NCI-H345 (cell line): ENCODE data around the gene SEZ6L.

Source experiments
- DNase-seq: peaks from one replicate; lab custom pipeline; 2025; lab: John Stamatoyannopoulos, UW

Gene SEZ6L

DNA sequence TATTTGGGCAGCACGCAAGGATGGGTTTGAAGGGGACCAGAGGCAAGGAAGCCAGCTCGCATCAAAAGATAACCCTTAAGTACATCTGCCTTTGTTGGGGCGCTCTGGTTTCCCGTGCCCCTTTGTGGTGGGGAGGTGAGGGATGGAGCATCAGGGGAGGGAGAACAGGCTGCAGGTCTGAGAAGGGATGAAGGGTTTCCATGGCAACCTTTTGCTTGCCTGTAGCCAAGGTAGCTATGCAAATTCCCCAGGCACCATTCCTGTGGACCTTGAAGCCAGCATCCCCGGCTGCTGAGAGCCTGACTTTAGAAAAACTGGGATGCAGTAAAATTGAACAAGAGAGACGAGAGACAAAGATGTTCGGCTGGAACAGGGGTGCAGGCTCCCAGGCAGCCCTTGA, 75.7 kb downstream of the SEZ6L start:
- DNase-seq, result no peak

DNA sequence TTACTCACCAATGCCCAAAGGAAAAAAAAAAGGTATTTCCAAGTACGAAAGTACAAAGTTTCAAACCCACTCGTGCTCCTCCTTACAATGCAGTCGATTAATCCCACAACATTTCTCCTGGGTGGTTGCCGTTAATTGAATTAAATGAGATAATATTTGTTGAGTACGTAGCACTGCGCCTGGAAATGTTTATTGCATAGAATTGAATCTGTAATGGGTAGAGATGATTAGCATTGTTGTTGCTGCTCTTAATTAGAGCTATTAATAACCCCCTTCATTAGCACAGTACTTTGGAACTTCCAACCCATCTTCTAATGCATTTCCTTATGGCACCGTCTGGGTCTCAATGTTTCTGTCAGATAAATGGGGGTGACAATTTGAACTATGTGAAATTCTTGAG, 77.3 kb downstream of the SEZ6L start:
- DNase-seq, result no peak

DNA sequence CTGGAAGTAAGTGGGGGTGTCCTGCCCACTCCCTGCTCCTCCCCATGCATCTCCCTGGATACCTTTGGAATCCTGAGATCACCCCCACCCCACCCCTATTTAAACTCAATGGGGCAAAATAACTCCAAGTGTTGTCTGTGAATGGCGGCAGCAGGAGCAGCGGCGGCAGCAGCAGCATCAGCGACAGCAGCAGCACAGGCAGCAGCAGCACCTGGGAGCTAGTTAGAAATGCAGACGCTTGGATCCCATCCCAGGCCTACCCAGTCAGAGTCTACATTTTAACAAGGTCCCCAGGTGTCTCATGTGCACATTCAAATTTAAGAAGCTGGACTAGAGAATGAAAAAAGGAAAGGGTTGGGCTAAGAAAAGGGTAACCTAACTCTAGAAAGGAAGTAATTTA, 82.6 kb downstream of the SEZ6L start:
- no peak for DNase-seq

DNA sequence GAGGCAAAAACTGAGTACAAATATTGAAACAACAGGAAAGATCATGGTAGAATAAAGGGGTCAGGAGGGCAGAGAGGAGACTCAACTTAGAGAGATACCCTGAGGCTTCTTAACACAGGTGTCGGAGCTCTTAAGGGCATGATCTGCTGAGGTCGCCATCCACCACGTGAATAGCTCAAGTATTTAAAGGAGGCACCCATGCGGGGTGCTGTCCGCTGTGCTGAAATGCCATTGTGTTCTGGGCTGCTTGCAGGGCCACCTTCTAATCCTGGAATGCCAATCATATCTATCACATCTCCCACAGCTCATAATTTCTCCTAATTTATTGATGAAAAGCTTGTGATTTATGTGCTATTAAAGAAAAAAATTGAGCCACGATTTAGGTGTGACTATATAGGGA, 90.2 kb downstream of the SEZ6L start:
- DNase-seq, result no peak

DNA sequence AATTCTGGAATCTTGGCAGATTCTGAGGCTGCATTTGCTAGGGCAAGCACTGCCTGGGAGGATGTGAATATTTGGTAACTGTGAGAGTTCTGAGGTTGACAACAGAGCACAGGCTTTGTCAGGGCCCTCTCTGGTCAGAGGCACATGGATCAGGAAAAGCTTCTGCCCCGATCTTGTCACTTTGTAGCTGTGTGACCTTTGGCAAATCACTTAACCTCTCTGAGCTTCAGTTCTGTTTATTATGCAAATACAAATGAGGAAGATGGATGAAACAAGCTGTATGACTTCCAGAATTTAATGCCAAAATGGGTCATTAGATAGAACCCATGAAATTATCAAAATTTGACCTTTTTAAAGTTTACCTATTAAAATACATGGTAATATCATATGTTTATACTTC, 94.9 kb downstream of the SEZ6L start:
- no peak for DNase-seq

DNA sequence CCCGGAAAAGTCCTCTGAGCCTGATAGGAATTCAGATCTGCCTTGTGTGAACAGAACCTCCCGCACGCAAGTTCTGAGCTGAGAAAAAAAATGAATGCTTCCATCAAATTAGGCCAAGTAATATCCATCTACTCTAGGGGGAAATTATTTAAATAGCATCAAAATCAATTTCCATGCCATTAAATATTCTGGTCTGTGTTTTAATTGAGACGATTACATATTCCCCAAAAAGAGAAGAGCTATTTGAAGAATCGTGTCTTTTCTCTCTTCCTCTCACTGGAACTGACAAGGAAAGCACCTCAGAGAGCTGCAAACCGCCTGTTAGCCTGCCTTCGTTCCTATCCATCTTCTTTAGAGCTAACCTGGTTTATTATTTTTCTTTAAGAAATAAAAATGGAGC, 96.0 kb downstream of the SEZ6L start:
- no peak for DNase-seq

DNA sequence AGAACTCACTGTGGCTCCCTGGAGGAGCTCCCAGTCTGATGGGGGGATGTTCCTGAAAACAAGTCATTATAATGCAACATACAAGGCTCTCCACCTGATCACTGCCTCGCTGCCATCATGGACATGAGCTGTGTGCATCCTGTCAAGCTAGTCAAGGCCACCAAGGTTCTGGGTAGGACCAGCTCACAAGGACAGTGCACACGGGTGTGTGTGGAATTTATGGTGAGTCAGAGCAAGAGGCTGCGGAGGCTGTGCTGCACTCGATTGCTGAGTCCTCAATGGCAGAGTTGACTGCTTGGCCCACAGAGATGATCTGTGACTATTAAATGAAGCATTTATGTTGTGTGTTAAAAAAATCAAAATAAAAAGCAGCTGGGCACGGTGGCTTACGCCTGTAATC, 96.6 kb downstream of the SEZ6L start:
- no peak for DNase-seq

DNA sequence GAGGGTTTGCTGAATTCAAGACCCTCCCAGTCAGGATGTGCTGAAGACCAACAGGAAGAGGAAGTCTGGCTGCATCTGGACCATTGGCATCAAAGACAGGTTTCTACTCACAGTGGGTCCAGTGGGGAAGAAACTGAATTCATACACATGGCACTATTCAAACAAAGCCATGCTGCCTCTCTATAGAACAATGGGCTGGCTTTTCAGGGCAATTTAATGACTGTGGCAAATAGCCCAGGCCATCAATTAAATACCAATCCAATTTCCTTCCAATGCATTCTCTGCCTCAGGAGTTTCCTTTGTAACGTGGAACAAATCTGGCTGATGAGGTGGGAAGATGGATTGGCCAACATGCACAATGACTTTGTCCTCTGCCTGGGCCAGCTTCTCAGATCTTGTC, 98.6 kb downstream of the SEZ6L start:
- DNase-seq, result peak; percentile 38

DNA sequence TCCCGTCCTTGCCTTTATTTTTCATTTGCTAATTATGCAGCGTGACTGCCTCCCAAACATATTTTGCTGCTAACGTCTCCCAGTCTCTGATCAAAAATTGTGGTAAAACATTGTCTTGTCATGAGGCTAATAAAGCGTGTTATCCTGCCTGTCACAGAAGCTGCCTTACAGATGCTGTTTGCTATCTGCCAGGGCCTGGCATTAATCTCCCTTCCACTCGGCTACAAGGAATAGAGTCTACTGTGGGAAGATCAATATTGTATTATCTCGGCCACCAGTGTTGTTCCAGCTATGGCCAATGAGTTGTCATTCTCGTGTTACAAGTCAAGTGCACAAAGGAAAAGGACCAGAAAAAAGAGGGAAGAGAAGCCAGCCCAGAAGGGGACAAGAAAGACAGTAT, 100.3 kb downstream of the SEZ6L start:
- DNase-seq, result no peak

DNA sequence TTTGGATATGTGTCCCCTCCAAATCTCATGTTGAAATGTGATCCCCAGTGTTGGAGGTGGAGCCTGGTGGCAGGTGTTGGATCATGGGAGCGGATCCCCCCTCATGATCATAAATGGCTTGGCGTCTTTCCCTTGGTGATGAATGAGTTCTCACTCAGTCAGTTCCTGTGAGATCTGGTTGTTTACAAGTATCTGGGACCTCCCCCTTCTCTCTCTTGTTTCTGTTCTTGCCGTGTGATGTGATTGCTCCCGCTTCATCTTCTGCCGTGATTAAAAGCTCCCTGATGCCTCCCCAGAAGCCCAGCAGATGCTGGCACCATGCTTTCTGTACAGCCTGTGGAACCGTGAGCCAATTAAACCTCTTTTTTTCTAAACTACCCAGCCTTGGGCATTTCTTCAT, 102.2 kb downstream of the SEZ6L start:
- DNase-seq, result peak; percentile 20

DNA sequence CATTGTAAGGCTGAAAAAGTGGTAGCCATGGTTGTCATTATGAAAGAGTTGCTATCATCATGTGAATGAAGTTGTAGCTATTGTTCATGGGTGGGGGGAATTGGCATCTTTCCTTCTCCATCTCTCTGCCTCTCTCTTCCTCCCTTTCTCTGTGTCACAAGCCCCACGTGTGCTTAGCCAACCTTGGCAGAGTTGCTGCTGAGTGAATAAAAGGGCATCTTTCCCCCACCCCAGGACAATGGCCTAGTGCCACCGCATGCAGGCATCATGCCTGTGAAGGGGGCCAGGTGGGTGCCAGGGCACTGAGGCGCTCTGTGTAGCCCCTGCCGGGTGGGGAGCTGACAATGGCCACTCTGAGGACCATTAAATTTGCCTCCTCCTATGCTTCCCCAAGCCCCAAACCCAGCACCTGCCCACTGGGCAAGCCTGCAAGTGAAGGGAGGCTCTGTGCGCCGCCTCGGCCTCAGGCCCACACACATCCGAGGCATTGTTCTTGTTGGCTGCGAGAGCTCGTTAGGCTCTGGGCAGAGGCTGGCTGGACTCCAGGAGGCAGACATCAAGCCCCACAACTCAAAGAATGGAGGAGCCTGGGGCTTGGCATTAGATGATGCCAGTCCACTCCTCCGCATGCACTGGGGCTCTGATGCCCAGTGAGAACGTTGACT, 103.9 kb downstream of the SEZ6L start:
- DNase-seq, result peak; percentile 75

DNA sequence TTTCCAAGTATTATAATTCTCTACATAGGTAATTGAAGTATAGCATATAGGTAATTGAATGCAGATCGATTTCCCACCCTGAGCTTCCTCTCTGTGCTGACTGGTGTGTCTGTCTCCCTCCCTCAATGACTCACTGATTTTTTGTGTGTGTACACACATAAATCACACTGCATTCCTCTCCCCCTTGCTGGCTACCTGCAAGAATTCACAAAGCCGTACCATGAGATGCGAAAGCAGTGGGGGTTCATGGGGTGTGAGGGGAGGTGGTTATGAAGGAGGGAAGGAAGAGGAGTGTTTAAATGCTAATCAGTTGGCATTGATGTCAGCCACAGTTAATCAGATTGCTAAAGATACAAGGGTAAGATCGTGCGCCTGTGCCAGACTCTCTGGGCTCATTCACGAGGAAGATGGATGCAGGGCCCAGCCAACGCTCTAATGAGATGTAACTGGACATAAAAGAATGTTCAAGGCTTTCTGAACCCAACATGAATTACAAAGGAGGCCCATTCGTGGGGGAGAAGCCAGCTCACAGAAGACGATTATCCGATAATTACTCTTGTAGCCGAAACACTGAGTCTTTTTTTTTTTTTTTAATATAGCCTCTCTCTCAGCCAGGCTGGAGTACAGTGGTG, 107.4 kb downstream of the SEZ6L start:
- no peak for DNase-seq

DNA sequence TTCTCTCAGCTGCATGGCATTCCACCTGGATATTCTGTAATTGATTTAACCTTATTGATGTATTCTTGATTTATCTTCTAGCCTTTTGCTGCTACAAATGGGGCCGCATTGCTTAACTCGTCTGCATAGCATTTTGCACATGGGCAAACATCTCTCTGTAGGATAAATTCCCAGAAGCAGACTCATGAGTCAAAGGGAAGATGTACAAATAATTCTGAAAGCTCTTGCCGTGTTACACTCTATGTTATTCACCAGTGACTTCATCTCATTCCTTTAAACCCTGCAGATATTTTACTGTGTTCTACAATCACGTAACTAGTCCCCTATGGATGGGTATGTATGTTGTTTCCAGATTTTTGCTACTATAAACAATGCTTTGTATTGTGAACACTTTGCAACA, 112.7 kb downstream of the SEZ6L start:
- DNase-seq, result no peak

DNA sequence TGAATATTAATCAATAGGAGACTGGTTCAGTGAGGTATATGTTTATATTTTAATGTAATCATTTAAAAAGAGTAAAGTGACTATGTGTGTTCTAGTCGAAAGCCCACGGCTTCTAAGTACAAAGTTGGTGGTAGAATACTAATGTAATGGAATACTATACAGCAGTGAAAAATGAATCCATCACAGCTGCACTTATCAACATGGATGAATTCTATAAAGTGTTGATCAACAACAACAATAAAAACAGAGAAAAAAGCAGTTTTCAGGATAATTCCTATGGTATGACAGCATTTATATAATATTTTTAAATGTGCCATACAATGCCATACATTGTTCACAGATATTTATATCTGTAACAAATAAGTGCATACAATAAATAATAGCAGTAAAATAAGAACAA, 114.1 kb downstream of the SEZ6L start:
- no peak for DNase-seq

DNA sequence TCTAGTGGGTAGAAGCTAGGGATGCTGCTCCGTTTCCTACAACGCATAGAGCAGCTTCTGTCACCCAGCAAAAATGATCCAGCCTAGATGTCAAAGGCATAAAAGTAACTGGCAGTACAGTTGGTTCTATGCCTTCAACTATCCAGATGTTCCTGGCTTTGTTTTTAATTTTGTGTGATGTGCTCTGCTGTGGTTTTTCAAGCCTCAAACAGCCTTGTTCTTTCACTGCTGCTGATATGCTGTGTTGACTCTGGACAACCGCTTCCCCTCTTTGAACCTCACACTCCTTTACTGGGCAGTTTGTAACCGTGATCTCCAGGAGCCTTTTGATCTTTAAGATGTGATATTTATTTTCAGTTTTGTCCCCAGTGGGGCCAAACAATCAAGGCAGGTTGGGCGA, 116.4 kb downstream of the SEZ6L start:
- DNase-seq, result no peak

DNA sequence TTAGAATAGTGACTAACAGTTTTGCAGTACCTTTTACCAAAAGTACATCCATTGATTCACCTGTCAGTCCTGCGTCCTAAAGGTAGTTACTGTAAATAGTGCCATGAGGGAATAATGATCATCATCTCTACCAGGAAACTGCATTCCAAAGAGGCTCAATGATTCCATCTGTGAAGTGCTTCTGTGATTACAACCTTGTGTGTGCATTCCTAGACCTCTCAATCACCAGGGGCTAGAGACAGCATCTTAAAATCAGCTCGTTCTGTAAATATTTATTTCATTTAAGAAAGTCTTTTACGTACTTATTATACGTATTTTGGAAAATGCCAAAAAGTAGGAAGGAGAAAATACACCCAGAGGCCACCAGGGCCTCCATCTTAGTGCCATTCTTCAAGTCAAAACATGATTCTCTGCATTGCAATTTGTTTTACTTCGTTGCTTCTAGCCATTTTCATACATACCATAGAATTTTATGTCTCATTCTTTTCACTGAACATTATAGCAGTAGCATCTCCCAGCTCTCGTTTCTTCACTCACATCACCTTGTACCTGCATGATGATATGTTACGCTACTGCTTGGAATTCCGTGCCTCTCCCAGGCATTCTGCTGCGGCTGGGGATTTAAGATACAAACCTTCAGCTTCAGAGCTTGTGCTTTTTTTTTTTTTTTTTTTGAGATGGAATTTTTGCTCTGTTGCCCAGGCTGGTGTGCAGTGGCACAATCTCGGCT, 117.0 kb downstream of the SEZ6L start:
- no peak for DNase-seq

DNA sequence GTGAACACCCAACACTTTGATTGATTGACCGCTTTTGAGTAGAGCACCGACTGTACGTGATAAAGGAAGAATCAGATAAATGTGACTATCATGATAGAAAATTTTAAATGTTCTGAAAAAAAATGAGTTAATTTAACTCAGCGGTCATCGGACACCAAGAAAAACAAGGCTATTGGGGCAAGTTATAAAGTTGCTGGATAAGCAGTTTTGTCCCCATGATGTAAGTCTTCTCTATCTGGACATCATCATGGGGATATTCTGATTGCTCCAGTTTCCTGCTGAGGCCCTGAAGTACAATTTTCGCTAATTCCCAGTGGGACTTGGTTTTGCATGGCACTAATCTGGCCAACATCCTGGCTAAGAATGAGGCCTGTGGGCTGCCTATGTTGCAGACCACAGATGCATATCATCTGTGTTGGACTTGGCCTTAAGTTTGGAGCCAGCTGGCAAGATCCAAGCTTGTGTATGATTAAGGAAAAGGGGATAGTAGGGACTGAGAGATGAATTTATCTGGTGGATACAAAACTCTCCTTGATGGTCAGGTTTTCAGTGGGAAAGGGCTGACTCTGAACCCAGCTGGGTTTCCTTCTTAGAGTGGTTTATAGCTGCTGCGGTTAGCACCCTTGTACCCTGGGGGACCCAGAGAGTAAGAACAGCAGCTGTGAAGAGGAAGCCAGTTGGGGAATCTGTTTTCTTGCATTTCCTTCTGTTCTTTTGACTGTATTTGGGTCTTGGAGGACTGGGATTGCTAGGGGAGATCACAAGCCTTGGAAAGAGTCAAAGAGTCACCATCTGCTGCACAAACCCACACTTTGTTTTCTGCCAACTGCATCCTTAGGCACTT, 118.3 kb downstream of the SEZ6L start:
- DNase-seq, result no peak

DNA sequence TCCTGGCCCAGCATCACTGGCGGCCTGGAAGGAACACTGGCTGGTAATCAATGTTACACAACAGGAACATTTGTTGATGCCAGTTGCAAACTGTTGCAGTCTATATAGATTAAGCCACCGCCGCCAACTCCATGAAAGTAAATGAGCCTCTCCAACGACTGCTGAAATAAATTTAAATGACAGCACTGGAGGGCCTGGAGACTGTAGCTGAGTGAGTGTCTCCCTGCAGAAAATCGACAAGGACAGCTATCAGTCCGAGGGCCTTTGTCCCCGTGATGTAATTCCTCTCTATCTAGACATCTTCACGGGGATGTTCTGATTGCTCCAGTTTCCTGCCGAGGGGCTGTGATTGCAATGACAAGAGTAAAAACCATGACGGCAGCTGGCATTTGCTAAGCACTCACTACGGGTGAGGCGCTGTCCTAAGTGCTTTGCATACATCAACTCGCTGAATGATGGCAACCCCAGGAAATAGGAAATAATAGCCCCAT, 120.4 kb downstream of the SEZ6L start:
- no peak for DNase-seq

DNA sequence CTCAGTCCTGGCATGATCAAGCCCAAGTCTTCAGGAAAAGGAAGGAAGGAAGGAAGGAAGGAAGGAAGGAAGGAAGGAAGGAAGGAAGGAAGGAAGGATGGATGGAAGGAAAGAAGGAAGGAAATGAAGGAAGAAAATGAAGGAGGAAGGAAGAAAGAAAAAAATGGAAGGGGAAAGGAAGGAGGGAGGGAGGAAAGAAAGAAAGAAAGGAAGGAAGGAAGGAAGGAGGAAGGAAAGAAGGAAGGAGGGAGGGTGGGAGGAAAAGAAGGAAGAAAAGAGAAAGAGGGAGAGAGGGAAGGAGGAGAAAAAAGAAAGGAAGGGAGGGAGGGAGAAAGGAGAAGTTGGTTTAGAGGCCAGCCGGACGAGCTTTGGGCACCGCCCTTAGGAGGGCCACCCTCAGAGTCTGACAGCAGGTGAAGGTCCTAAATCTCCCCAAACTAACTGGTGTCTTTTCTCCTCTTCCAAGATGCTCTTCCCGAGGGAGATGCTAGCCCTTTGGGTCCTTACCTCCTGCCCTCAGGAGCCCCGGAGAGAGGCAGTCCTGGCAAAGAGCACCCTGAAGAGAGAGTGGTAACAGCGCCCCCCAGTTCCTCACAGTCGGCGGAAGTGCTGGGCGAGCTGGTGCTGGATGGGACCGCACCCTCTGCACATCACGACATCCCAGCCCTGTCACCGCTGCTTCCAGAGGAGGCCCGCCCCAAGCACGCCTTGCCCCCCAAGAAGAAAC, 122.8 kb downstream of the SEZ6L start:
- DNase-seq, result no peak

DNA sequence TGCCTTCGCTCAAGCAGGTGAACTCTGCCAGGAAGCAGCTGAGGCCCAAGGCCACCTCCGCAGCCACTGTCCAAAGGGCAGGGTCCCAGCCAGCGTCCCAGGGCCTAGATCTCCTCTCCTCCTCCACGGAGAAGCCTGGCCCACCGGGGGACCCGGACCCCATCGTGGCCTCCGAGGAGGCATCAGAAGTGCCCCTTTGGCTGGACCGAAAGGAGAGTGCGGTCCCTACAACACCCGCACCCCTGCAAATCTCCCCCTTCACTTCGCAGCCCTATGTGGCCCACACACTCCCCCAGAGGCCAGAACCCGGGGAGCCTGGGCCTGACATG, 123.4 kb downstream of the SEZ6L start:
- no peak for DNase-seq

DNA sequence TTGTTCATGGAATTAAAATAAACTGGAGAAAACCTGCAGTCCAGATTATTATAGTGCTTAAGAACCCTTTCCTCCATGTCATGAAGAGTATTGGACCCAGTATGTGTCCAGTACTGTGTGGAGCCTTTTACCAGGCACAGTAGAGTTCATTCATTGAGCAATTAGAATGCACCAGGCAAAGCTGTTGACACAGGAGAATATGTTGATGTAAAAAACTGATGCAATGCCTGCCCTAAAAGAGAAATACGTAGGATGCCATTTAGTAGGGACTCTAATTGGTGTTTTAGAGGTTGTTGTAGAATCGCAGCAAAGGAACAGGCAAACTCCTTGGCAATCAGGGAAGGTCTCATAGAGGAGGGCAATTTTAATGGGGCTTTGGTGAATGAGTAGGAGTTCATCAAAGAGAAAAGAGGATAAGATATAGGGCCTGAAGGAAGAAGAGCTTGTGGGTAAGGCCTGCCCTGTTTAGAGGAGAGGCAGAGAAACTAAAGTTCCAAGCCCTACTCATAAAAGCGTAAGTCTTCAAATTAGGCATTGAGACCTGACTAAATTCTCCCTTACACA, 126.4 kb downstream of the SEZ6L start:
- no peak for DNase-seq
